H1 (cell line): ENCODE measurements around the gene R3HDM2. TPM values are rescaled to one million over a fixed set of nuclear protein-coding genes. Genes with fewer than 3 reads are reported as not detected.

Experiments
- CTCF ChIA-PET: fragments of 300-600 bp; sonication (Branson Sonifier 250); formaldehyde crosslinking; loops from one replicate; lab custom pipeline; 2021; ENCODE audit not compliant: partially characterized antibody; lab: Charles Lee
- POLR2A ChIA-PET: fragments of 300-600 bp; sonication (Branson Sonifier 250); formaldehyde crosslinking; loops from one replicate; lab custom pipeline; 2021; ENCODE audit warnings: inconsistent platforms; ENCODE audit not compliant: partially characterized antibody; lab: Charles Lee
- DNase-seq, 2 experiments: peaks; one replicate each; pipeline versions ENCODE4 v3.0.0 to v3.0.0-alpha.2; 2010 to 2022; ENCODE audit warnings: low spot score in 2 of 2, low read depth in 1 of 2, mixed read lengths in 1 of 2
- FAIRE-seq: peaks from 2 replicates; lab custom pipeline; 2011; peaks lifted over from hg19 to GRCh38; lab: Jason Lieb, UNC
- H2AFZ ChIP-seq: 2 replicates; pipeline ENCODE4 v1.8.1; 2012; ENCODE audit warnings: low read length, inconsistent platforms
- H2AK5ac ChIP-seq: 2 replicates; pipeline ENCODE4 v1.6.1; 2013; ENCODE audit warnings: low read depth, low read length
- H2BK120ac ChIP-seq: replicated peaks from 2 replicates; pipeline ENCODE3; 2013; ENCODE audit warnings: low read depth, low read length, inconsistent platforms
- H2BK12ac ChIP-seq: 2 replicates; pipeline ENCODE4 v1.6.1; 2013; ENCODE audit warnings: low read depth, low read length
- H2BK15ac ChIP-seq: 2 replicates; pipeline ENCODE4 v1.6.1; 2013; ENCODE audit warnings: low read length
- H2BK20ac ChIP-seq: 2 replicates; pipeline ENCODE4 v1.6.1; 2013; ENCODE audit warnings: low read length
- H2BK5ac ChIP-seq: 2 replicates; pipeline ENCODE4 v1.6.1; 2013; ENCODE audit warnings: low read depth, low read length
- H3K14ac ChIP-seq: 2 replicates; pipeline ENCODE4 v1.6.1; 2013; ENCODE audit warnings: inconsistent platforms; ENCODE audit not compliant: insufficient read length
- H3K18ac ChIP-seq: 2 replicates; pipeline ENCODE4 v1.6.1; 2013; ENCODE audit warnings: low read length; ENCODE audit errors: extremely low read depth
- H3K23ac ChIP-seq: 2 replicates; pipeline ENCODE4 v1.6.1; 2013; ENCODE audit warnings: inconsistent platforms; ENCODE audit not compliant: insufficient read length
- H3K23me2 ChIP-seq: 2 replicates; pipeline ENCODE4 v1.6.1; 2013; ENCODE audit warnings: low read depth, low read length
- H3K27ac ChIP-seq: 2 replicates; pipeline ENCODE4 v1.6.1; 2011; ENCODE audit warnings: low read depth, low read length, inconsistent platforms
- H3K27me3 ChIP-seq, 4 experiments: replicated peaks in 1 of 4; 1 replicate in 1 of 4; 2 replicates in 3 of 4; pipeline versions ENCODE4 v1.6.1 to v1.8.1; 2011 to 2013; ENCODE audit warnings: low read length in 3 of 4, mild to moderate bottlenecking in 3 of 4, inconsistent platforms in 2 of 4, mixed read lengths in 2 of 4, moderate library complexity in 1 of 4; ENCODE audit not compliant: control insufficient read depth in 3 of 4, insufficient read depth in 3 of 4; ENCODE audit errors: extremely low read depth in 1 of 4
- H3K36me3 ChIP-seq, 4 experiments: 2 replicates each; pipeline versions ENCODE4 v1.6.1 to v1.8.1; 2011 to 2013; ENCODE audit warnings: mild to moderate bottlenecking in 4 of 4, low read length in 3 of 4, moderate library complexity in 2 of 4, control low read depth in 1 of 4, inconsistent platforms in 1 of 4; ENCODE audit not compliant: insufficient read depth in 4 of 4, control insufficient read depth in 2 of 4
- H3K4ac ChIP-seq: replicated peaks from 2 replicates; pipeline ENCODE3; 2013; ENCODE audit warnings: low read length, low read depth, mixed read lengths, inconsistent platforms; ENCODE audit not compliant: insufficient read length
- H3K4me1 ChIP-seq, 4 experiments: replicated peaks in 1 of 4; 1 replicate in 1 of 4; 2 replicates in 3 of 4; pipeline versions ENCODE4 v1.6.1 to v1.8.1; 2011 to 2013; ENCODE audit warnings: low read length in 3 of 4, inconsistent platforms in 2 of 4, mixed read lengths in 1 of 4; ENCODE audit not compliant: insufficient read depth in 4 of 4, control insufficient read depth in 3 of 4
- H3K4me2 ChIP-seq, 2 experiments: 2 replicates each; pipeline versions ENCODE4 v1.6.1 to v1.8.1; 2011 to 2013; ENCODE audit warnings: low read depth in 2 of 2, low read length in 2 of 2, control low read depth in 1 of 2, inconsistent platforms in 1 of 2, mild to moderate bottlenecking in 1 of 2; ENCODE audit not compliant: insufficient read depth in 1 of 2
- H3K4me3 ChIP-seq, 4 experiments: fragments of 200-600, 300-600 bp in 1 of 4; sonication (generic), shearing (Covaris generic), sonication (Bioruptor Twin) in 1 of 4; 2 replicates each; pipeline versions ENCODE4 v1.5.1 to v1.8.1; 2011 to 2016; ENCODE audit warnings: low read length in 4 of 4, low read depth in 3 of 4, control low read depth in 2 of 4, inconsistent platforms in 2 of 4, mild to moderate bottlenecking in 2 of 4, mixed read lengths in 1 of 4, moderate library complexity in 1 of 4; ENCODE audit not compliant: insufficient read depth in 2 of 4; ENCODE audit errors: extremely low read depth in 1 of 4
- H3K56ac ChIP-seq: replicated peaks from 2 replicates; pipeline ENCODE3; 2013; ENCODE audit warnings: low read depth, mild to moderate bottlenecking, mixed read lengths, low read length, inconsistent platforms; ENCODE audit not compliant: insufficient read length
- H3K79me1 ChIP-seq: 2 replicates; pipeline ENCODE4 v1.6.1; 2013; ENCODE audit warnings: low read depth, low read length, control low read depth
- H3K79me2 ChIP-seq, 2 experiments: 2 replicates each; pipeline versions ENCODE4 v1.6.1 to v1.8.1; 2012 to 2013; ENCODE audit warnings: low read length in 2 of 2, mild to moderate bottlenecking in 2 of 2, inconsistent platforms in 1 of 2; ENCODE audit not compliant: insufficient read depth in 2 of 2, control insufficient read depth in 1 of 2
- H3K9ac ChIP-seq, 4 experiments: replicated peaks in 1 of 4; 1 replicate in 1 of 4; 2 replicates in 3 of 4; pipeline versions ENCODE4 v1.6.1 to v1.8.1; 2011 to 2013; ENCODE audit warnings: low read depth in 3 of 4, low read length in 3 of 4, control low read depth in 2 of 4, mild to moderate bottlenecking in 2 of 4, moderate library complexity in 2 of 4, inconsistent platforms in 1 of 4; ENCODE audit errors: extremely low read depth in 1 of 4
- H3K9me3 ChIP-seq, 2 experiments: 2 replicates each; pipeline versions ENCODE4 v1.6.1 to v1.8.1; 2012 to 2013; ENCODE audit warnings: mild to moderate bottlenecking in 2 of 2, moderate library complexity in 2 of 2, control low read depth in 1 of 2, inconsistent platforms in 1 of 2, low read depth in 1 of 2, low read length in 1 of 2, mixed read lengths in 1 of 2; ENCODE audit not compliant: insufficient read depth in 2 of 2
- H4K20me1 ChIP-seq, 2 experiments: replicated peaks in 1 of 2; 2 replicates each; pipeline versions ENCODE3 to v1.8.1; 2011 to 2013; ENCODE audit warnings: inconsistent platforms in 2 of 2, low read length in 2 of 2, mild to moderate bottlenecking in 1 of 2; ENCODE audit not compliant: insufficient read depth in 2 of 2, control insufficient read depth in 1 of 2
- H4K5ac ChIP-seq: 2 replicates; pipeline ENCODE4 v1.6.1; 2013; ENCODE audit warnings: low read length, low read depth, mixed read lengths, inconsistent platforms; ENCODE audit not compliant: insufficient read length
- H4K8ac ChIP-seq: 2 replicates; pipeline ENCODE4 v1.8.0; 2013; ENCODE audit warnings: mild to moderate bottlenecking, moderate library complexity, low read length, inconsistent platforms; ENCODE audit not compliant: insufficient read depth; ENCODE audit errors: extremely low read depth
- H4K91ac ChIP-seq: replicated peaks from 2 replicates; pipeline ENCODE3; 2013; ENCODE audit warnings: low read length, mixed read lengths, inconsistent platforms; ENCODE audit not compliant: insufficient read length
- CBX5 ChIP-seq: fragments of 300-800, 300-1000 bp; sonication (generic); IDR thresholded peaks from 2 replicates; pipeline ENCODE4 v1.7.1; 2016; ENCODE audit warnings: antibody characterized with exemption, low read length, low read depth
- MAX ChIP-seq: IDR thresholded peaks from 2 replicates; pipeline ENCODE4 v1.6.1; 2012; ENCODE audit warnings: inconsistent platforms
- SIRT6 ChIP-seq: IDR thresholded peaks from one replicate; pipeline ENCODE4 v1.7.1; 2012; ENCODE audit warnings: low read length, inconsistent platforms
- WGBS, 2 experiments: shearing (Covaris generic) in 1 of 2; methylation state at CpG; one replicate each; pipeline versions ENCODE4 v1.1.6 to v1.1.7; 2013 to 2015; ENCODE audit warnings: low lambda C conversion rate in 2 of 2, mixed read lengths in 2 of 2, inconsistent platforms in 1 of 2, low coverage in 1 of 2, missing lambda C conversion rate in 1 of 2; ENCODE audit not compliant: insufficient replicate concordance in 2 of 2, insufficient coverage in 1 of 2, insufficient read length in 1 of 2; ENCODE audit errors: extremely low coverage in 1 of 2, missing lambda C conversion rate in 1 of 2; 5-methylcytosine and 5-hydroxymethylcytosine counted together
- polyA plus RNA-seq, 7 experiments: library from polyadenylated mRNA; depleted of rRNA in 3 of 7; stranded (reverse) in 5 of 7; unstranded in 2 of 7; fragments of >200 nt in 5 of 7; fragments of 200-250 nt in 2 of 7; gene quantifications; 1 replicate in 5 of 7; 2 replicates in 1 of 7; 4 replicates in 1 of 7; pipeline versions ENCODE4 v1.2.1 to v1.2.3, GENCODE V29; 2011 to 2013; ENCODE audit warnings: missing spikeins in 2 of 7, mixed read lengths in 2 of 7
- total RNA-seq: library from RNA; stranded (reverse); fragmentation: NEBNext Ultra II Directional; extraction: Animal tissue kit (Norgen Biotek cat#: 25700); gene quantifications from 2 replicates; pipeline ENCODE4 v1.2.1, GENCODE V29; 2021

R3HDM2 gene
- total and polyA plus RNA-seq, 2 of the 8 experiments (the other 6 are each of a cell fraction or from before 2014, with no cell fraction given): 25.6 to 27.0 TPM

- POLR2A ChIA-PET: interaction anchor here (0.8 to 23.7 kb wide), 5 partner anchors 8 to 271 kb away, joined by 3 to 852 read pairs (median 3); partner anchors contain the start of genes DDIT3, INHBE and SHMT2
- no peaks in the 10 kb centered on the region for H3K79me2 ChIP-seq
- H3K79me1 ChIP-seq: no peaks in the 10 kb centered on the region
- no peak overlapping the region for H2AFZ ChIP-seq
- peaks cover 2 to 10% (median 6%) of the 10 kb centered on the region in 4 experiments for H3K4me1 ChIP-seq
- no peak for FAIRE-seq
- H3K56ac ChIP-seq: no peak overlapping the region
- H4K8ac ChIP-seq: no peak overlapping the region
- H4K5ac ChIP-seq: no peak overlapping the region
- H3K27ac ChIP-seq: no peak overlapping the region
- H3K4me2 ChIP-seq: no peak overlapping the region
- H3K4me3 ChIP-seq: no peak overlapping the region
- no peak overlapping the region for H3K4ac ChIP-seq
- CTCF ChIA-PET: interaction anchor here (0.7 to 27.9 kb wide), 14 partner anchors 7 to 903 kb away, joined by 3 to 726 read pairs (median 16); partner anchors contain the start of genes GLI1, INHBE, NXPH4 and SHMT2
- H3K9me3 ChIP-seq: no peaks in the 10 kb centered on the region; a peak in 1 of 4 replicates
- no peak for TF ChIP-seq MAX
- no peak for TF ChIP-seq SIRT6
- TF ChIP-seq CBX5: no peak
- H4K20me1 ChIP-seq: no peaks in the 10 kb centered on the region
- peaks cover 2% of the 10 kb centered on the region; the same call in 1 of the 2 replicates for H3K23me2 ChIP-seq
- peak overlapping the region; percentile 17; the same call in 1 of the 2 replicates for H2AK5ac ChIP-seq
- H3K9ac ChIP-seq: no peak overlapping the region
- H2BK20ac ChIP-seq: no peak overlapping the region
- H2BK12ac ChIP-seq: no peak overlapping the region; the same call in 1 of the 2 replicates
- H3K18ac ChIP-seq: 0 out of 2 replicates have a peak overlapping the region, but pooled peaks have one; percentile 1
- H3K14ac ChIP-seq: no peak overlapping the region
- H2BK5ac ChIP-seq: no peak overlapping the region
- H2BK120ac ChIP-seq: no peak overlapping the region
- no peak for DNase-seq
- peaks cover 0 to 7% (median 6%) of the 10 kb centered on the region in 4 experiments; a peak in 4 of 7 replicates for H3K27me3 ChIP-seq
- H2BK15ac ChIP-seq: peak overlapping the region; percentile 34; the same call in 1 of the 2 replicates
- H3K23ac ChIP-seq: no peak overlapping the region
- 90% methylated on average over 7 of the region's 7 CpGs; no CpG with 5 or more reads in 1 of the 2 experiments for WGBS, 2 experiments
- no peak overlapping the region for H4K91ac ChIP-seq
- H3K36me3 ChIP-seq: no peaks in the 10 kb centered on the region
Observed at GRCh38 chr12:57248934-57249742, 181.7 kb downstream of the R3HDM2 start.
